ENCODE results near the gene SH3RF3.

Gene SH3RF3

DNA sequence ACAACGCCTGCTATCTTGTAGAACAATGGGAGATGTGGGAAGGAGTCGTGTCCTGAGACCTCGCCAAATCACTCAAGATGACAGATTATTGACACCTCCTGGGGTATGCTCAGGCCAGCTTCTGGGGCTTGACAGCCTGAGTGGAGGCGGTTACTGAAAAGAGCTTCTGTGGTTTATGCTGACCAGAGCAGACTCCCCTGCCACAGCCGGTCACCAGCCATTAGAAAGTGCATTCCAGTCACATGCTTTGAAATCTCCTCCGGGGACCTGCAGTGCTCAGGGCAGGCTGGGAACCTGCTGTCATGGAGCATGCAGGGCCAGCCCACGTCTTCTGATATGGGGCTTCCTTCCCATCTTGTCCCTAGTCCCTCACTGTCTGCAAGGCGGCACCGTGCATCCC lies 268.9 kb downstream of the SH3RF3 start:
- no peak for DNase-seq (ENCODE audit: low read depth)

DNA sequence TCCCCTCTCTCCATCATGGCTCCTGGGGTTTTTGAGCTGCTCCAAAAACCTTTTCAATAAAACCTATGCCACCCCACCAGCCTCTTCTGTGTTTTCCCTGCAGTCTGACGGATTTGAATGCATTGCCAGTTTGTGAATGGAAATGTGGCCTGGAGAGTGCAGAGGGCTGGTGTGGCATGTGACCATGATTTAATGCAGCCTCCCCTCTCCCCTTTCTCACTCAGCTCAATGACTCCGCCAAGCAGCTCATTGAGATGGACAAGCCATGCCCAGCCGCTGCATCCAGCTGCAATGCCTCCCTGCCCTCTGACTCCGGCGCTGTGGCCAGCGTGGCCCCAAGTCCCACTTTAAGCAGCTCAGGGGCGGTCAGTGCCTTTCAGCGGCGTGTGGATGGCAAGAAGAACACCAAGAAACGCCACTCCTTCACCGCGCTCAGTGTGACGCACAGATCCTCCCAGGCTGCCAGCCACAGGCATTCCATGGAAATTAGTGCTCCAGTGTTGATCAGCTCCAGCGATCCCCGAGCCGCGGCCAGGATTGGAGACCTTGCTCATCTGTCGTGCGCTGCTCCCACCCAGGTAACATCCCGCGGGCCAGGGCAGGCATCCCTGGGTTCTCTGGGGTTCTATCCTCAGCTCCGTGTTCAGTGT lies 269.5 kb downstream of the SH3RF3 start:
- no peak for DNase-seq (ENCODE audit: low read depth)

- no peak for DNase-seq (ENCODE audit: low read depth)
These were observed 270.1 kb downstream of the SH3RF3 start for GRCh38 chr2:109399066-109399465.

GRCh38 chr2:109400102-109400501 lies 271.1 kb downstream of the SH3RF3 start:
- DNase-seq (ENCODE audit: low read depth): no peak

- no peak for DNase-seq (ENCODE audit: low read depth)
These were observed 272.4 kb downstream of the SH3RF3 start for GRCh38 chr2:109401370-109401769.

DNA sequence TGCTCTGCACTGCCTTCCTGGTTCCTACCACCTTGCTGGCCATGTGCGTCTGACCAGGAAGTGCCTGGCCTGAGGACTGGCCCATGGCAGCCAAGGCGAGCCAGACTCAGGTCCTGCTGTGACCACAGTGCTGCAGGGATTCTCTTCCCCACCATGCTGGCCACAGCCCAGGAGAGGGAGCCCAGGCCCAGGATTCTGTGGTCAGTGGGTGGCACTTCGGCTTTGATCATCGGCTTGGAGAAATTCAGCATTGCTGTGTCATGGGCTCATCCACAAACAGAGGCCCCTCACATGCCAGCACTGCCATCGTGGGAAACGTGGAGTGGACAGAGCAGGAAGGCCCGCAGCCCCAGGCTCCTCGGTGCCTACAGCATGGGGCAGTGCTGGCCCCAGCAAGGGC lies 273.2 kb downstream of the SH3RF3 start:
- no peak for DNase-seq (ENCODE audit: low read depth)

- no peak for DNase-seq (ENCODE audit: low read depth)
These were observed 274.2 kb downstream of the SH3RF3 start for GRCh38 chr2:109402980-109403840.

- no peak for DNase-seq (ENCODE audit: low read depth)
These were observed 274.8 kb downstream of the SH3RF3 start for GRCh38 chr2:109403841-109404201.

GRCh38 chr2:109404681-109405080 lies 275.7 kb downstream of the SH3RF3 start:
- no peak for DNase-seq (ENCODE audit: low read depth)

DNA sequence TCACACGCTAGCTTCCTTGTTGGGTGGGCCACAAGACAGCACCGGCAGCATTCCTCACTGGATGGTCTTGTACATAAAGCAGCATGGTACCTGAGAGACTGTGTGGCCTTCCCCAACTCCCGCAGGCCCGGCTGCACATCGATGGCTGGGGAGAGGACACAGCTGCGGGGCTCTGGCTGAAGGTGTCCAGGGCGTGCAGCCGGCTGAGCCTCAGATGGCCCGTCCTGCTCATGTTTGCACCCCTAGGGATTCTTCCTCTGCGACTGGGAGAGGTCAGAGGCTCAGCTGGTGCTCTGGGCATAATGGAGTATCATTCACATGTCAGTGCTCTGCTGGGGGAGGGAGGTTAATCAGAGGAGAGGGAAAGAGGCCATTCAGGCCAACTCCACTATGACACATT lies 276.9 kb downstream of the SH3RF3 start:
- DNase-seq (ENCODE audit: low read depth): no peak

GRCh38 chr2:109406301-109406700 lies 277.3 kb downstream of the SH3RF3 start:
- DNase-seq (ENCODE audit: low read depth): no peak

- no peak for DNase-seq (ENCODE audit: low read depth)
These were observed 278.5 kb downstream of the SH3RF3 start for GRCh38 chr2:109407276-109408042.

- DNase-seq (ENCODE audit: low read depth): no peak
These were observed 279.0 kb downstream of the SH3RF3 start for GRCh38 chr2:109408043-109408335.

DNA sequence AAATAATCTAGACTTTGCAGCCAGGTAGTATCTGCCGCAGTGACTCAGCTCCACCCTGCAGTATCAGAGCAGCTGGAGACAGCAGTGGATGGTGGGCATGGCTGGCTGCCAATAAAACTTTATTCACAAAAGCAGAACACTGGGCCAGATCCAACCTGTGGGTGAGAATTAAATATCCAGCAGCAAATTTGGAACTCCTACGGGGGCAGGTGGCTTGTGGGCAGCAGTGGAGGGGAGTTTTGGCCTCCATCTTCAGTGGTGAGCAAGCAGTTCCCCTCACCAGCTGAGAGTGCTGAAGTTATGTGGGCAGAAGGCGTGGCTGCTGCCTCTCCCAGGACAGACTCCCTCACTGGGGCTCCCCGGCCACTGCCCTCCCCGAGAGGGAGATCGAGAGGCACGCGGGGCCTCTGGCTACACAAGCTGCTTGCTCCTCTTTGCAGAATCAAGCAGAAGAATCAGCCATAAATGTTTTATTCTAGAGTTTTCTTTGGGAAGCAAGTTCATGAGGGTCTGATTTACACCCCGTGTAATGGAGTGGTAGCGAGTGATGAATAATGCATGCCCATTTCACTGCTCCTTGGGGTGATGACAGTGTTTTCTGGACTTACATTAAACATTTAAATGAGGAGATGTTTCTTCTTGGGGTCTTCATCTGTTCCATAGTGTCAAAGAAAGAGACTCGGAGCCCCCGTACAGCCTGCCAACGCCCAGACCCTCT lies 280.5 kb downstream of the SH3RF3 start:
- DNase-seq (ENCODE audit: low read depth): no peak

DNA sequence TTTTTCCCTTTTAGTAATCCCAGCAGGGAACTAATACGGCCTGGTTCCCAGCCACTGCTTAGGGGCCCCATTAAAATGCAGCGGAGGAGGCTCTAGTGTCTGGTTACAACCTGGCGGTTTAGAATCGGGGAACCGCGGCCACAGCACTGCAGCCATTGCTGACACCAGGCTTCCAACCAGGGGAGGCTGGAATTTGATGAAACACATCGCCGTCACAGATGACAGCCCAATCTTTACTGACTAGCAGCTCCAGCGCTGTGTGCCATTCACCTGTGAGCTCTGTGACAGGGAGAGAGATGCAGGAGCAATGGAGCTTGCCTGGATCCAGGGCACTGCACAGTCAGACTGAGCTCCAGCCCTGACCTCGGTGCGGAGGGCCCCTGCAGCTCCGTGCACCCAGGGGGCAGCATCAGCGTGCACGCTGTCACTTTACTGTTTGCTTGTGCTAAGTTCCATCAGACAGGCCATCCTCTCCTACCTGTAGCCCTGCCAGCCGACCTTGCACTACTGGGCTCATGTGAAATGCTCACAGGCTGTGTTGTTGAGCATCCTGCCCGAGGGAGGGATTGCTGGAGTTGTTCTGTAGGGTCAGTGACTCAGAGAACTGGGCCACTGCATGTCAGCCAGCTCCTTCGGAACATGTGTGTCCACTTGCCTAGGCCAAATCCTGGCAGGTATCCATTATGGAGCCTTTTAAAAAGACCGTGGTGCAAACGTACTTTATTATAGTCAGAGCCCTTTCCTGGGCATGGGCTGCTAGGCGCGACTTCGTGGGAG lies 281.2 kb downstream of the SH3RF3 start:
- DNase-seq (ENCODE audit: low read depth): no peak

DNA sequence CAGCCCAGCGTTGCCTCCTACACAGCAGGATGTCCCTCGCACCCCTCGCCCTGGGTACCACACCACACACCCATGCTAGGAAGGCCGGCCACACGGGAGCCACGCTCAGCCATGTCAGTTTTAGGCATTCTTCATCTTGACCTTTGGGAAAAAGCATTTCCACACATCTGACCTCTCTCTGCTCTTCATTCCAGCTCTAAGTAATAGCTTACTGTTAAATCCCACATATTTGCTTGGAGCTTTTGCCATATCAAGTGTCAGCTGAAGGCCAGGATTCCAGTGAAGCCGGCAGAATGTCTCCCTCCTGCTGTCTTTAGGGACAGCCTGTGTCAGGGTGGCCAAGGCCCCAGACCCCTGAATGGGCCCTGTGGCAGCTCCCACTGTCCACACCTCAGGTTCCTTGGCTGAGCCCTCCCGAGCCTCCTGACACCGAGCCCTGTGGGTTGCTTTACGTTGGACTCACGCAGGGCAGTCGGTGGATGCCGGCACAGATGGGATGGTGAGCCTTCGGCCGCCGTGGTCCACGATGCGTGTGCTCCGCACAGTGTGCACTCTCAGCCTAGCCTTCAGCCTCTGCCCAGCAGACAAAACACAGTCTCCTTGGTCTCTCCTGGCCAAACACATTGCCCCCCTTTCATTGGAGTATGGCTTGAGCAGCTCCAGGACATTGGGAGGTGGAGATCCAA lies 282.8 kb downstream of the SH3RF3 start:
- DNase-seq (ENCODE audit: low read depth): no peak

DNA sequence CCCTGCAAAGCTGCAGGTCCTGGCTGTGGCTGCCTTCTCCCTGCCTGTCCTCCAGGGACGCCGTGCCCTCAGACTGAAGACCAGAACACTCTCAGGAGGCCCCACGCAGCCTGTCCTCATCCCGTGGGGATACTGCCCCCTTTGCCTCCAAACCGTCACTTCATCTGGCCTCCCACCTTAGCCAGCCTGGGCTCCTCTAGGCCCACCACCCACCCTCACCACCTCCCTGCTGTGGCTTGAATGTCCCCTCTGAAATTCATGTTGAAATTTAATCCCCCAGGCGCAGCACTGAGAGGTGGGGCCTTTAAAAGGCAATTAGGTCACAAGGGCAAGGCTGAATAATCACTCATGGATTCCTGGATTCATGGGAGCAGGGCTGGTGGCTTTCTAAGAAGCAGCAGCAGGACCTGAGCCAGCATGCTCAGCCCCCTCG lies 286.6 kb downstream of the SH3RF3 start:
- no peak for DNase-seq (ENCODE audit: low read depth)

- no peak for DNase-seq (ENCODE audit: low read depth)
These were observed 288.8 kb downstream of the SH3RF3 start for GRCh38 chr2:109417701-109418335.

DNA sequence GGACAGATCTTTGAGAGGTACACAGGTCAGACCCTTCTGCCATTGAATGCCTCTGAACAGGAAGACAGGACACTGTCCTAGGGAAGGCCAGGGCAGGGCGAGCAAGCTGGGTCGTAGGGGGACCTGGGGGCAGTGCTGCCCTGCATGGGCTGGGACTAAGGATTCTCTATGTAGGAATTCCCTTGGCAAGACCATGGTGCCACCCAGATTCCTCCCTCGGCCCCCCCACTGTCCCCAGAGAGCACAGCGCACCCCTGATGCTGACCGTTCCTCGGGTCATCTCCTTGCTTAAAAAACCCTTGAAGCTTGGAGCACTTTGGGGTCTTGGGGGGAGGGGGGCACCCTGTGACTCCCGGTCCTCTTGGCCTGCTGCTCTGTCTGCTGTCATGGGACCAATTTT lies 289.7 kb downstream of the SH3RF3 start:
- no peak for DNase-seq (ENCODE audit: low read depth)

GRCh38 chr2:109419171-109419756 lies 290.3 kb downstream of the SH3RF3 start:
- no peak for DNase-seq (ENCODE audit: low read depth)

Measured in activated T-cell treated with anti-CD3 and anti-CD28 coated beads for 24 hours (primary cell).